Measurements from ENCODE around the gene IRAK1BP1. TPM values are rescaled to one million over a fixed set of nuclear protein-coding genes. Genes with fewer than 3 reads are reported as not detected.

IRAK1BP1 gene
- total RNA-seq, 1 experiment from 2014 or later, result 6.1 TPM

DNA sequence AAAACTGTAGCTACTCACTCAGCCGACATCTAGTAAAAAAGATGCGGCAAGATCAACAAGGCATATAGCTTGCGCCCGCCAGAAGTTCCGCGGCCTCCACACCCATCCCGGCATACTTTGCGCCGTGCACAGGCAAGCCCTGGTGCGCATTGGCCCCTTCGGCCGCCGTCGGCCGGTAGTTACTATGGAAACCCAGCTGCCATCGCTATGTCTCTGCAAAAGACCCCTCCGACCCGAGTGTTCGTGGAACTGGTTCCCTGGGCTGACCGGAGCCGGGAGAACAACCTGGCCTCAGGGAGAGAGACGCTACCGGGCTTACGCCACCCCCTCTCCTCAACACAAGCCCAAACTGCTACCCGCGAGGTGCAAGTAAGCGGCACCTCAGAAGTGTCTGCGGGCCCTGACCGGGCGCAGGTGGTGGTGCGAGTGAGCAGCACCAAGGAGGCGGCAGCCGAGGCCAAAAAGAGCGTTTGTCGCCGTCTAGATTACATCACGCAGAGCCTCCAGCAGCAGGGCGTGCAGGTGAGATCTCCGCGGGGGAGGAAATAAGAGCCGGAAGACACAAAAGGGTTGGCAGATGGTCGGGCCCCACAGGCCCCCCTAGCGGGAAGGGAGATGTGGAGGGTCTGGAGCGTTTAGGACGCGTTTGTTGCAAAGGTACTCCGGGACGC, at the start of gene IRAK1BP1 (continued):
- TF ChIP-seq ZMAT4 (CRISPR knock-in tag; IDR thresholded peaks at IDR 0.05) (no peak), JAZF1 (CRISPR knock-in tag; IDR thresholded peaks at IDR 0.05) (no peak), SP1 (CRISPR knock-in tag; conservative IDR thresholded peaks at IDR 0.05) (peak; percentile 55), MAX (CRISPR knock-in tag; IDR thresholded peaks at IDR 0.05) (peak; percentile 87), CBFB (CRISPR knock-in tag; IDR thresholded peaks at IDR 0.05; ENCODE audit: low read depth) (no peak), TEAD4 (CRISPR knock-in tag; IDR thresholded peaks at IDR 0.05) (no peak), NFATC4 (CRISPR knock-in tag; IDR thresholded peaks at IDR 0.05) (no peak), ATF1 (CRISPR knock-in tag; IDR thresholded peaks at IDR 0.05) (no peak)
- TF ChIP-seq, protein P1, sequence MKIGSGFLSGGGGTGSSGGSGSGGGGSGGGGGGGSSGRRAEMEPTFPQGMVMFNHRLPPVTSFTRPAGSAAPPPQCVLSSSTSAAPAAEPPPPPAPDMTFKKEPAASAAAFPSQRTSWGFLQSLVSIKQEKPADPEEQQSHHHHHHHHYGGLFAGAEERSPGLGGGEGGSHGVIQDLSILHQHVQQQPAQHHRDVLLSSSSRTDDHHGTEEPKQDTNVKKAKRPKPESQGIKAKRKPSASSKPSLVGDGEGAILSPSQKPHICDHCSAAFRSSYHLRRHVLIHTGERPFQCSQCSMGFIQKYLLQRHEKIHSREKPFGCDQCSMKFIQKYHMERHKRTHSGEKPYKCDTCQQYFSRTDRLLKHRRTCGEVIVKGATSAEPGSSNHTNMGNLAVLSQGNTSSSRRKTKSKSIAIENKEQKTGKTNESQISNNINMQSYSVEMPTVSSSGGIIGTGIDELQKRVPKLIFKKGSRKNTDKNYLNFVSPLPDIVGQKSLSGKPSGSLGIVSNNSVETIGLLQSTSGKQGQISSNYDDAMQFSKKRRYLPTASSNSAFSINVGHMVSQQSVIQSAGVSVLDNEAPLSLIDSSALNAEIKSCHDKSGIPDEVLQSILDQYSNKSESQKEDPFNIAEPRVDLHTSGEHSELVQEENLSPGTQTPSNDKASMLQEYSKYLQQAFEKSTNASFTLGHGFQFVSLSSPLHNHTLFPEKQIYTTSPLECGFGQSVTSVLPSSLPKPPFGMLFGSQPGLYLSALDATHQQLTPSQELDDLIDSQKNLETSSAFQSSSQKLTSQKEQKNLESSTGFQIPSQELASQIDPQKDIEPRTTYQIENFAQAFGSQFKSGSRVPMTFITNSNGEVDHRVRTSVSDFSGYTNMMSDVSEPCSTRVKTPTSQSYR (CRISPR knock-in tag; IDR thresholded peaks at IDR 0.05), result peak; percentile 40; the same call in 1 of the 2 replicates
- TF ChIP-seq, protein P2, sequence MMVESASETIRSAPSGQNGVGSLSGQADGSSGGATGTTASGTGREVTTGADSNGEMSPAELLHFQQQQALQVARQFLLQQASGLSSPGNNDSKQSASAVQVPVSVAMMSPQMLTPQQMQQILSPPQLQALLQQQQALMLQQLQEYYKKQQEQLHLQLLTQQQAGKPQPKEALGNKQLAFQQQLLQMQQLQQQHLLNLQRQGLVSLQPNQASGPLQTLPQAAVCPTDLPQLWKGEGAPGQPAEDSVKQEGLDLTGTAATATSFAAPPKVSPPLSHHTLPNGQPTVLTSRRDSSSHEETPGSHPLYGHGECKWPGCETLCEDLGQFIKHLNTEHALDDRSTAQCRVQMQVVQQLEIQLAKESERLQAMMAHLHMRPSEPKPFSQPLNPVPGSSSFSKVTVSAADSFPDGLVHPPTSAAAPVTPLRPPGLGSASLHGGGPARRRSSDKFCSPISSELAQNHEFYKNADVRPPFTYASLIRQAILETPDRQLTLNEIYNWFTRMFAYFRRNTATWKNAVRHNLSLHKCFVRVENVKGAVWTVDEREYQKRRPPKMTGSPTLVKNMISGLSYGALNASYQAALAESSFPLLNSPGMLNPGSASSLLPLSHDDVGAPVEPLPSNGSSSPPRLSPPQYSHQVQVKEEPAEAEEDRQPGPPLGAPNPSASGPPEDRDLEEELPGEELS (CRISPR knock-in tag; IDR thresholded peaks at IDR 0.05), result 0 out of 2 replicates have a peak, but pooled peaks have one; percentile 51
- TF ChIP-seq, protein P3, sequence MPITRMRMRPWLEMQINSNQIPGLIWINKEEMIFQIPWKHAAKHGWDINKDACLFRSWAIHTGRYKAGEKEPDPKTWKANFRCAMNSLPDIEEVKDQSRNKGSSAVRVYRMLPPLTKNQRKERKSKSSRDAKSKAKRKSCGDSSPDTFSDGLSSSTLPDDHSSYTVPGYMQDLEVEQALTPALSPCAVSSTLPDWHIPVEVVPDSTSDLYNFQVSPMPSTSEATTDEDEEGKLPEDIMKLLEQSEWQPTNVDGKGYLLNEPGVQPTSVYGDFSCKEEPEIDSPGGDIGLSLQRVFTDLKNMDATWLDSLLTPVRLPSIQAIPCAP (CRISPR knock-in tag; IDR thresholded peaks at IDR 0.05), result no peak

GRCh38 chr6:78824045-78824444, 43.3 kb upstream of the IRAK1BP1 start:
- H3K4me1 Mint-ChIP-seq, result no peaks in the 10 kb centered on the region
- TF ChIP-seq ZNF317 (CRISPR knock-in tag; IDR thresholded peaks at IDR 0.05; ENCODE audit: borderline replicate concordance, low read depth), result no peak
- TF ChIP-seq ZNF121 (CRISPR knock-in tag; IDR thresholded peaks at IDR 0.05), result no peak
- TF ChIP-seq, protein P4, sequence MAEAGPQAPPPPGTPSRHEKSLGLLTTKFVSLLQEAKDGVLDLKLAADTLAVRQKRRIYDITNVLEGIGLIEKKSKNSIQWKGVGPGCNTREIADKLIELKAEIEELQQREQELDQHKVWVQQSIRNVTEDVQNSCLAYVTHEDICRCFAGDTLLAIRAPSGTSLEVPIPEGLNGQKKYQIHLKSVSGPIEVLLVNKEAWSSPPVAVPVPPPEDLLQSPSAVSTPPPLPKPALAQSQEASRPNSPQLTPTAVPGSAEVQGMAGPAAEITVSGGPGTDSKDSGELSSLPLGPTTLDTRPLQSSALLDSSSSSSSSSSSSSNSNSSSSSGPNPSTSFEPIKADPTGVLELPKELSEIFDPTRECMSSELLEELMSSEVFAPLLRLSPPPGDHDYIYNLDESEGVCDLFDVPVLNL (CRISPR knock-in tag; IDR thresholded peaks at IDR 0.05; ENCODE audit: borderline replicate concordance, low read depth), result no peak
- no peak for TF ChIP-seq GTF2I (CRISPR knock-in tag; conservative IDR thresholded peaks at IDR 0.05)
- TF ChIP-seq GRHL2 (CRISPR knock-in tag; IDR thresholded peaks at IDR 0.05; ENCODE audit: insufficient replicate concordance, severe bottlenecking), result no peak
- TF ChIP-seq ZMAT4 (CRISPR knock-in tag; IDR thresholded peaks at IDR 0.05), result no peak
- no peak for TF ChIP-seq CBFB (CRISPR knock-in tag; IDR thresholded peaks at IDR 0.05; ENCODE audit: low read depth)
- TF ChIP-seq MAX (CRISPR knock-in tag; IDR thresholded peaks at IDR 0.05), result no peak
- TF ChIP-seq ZNF138 (CRISPR knock-in tag; conservative IDR thresholded peaks at IDR 0.05), result no peak
- TF ChIP-seq, protein P5, sequence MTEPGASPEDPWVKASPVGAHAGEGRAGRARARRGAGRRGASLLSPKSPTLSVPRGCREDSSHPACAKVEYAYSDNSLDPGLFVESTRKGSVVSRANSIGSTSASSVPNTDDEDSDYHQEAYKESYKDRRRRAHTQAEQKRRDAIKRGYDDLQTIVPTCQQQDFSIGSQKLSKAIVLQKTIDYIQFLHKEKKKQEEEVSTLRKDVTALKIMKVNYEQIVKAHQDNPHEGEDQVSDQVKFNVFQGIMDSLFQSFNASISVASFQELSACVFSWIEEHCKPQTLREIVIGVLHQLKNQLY (CRISPR knock-in tag; IDR thresholded peaks at IDR 0.05), result no peak
- TF ChIP-seq, protein P6, sequence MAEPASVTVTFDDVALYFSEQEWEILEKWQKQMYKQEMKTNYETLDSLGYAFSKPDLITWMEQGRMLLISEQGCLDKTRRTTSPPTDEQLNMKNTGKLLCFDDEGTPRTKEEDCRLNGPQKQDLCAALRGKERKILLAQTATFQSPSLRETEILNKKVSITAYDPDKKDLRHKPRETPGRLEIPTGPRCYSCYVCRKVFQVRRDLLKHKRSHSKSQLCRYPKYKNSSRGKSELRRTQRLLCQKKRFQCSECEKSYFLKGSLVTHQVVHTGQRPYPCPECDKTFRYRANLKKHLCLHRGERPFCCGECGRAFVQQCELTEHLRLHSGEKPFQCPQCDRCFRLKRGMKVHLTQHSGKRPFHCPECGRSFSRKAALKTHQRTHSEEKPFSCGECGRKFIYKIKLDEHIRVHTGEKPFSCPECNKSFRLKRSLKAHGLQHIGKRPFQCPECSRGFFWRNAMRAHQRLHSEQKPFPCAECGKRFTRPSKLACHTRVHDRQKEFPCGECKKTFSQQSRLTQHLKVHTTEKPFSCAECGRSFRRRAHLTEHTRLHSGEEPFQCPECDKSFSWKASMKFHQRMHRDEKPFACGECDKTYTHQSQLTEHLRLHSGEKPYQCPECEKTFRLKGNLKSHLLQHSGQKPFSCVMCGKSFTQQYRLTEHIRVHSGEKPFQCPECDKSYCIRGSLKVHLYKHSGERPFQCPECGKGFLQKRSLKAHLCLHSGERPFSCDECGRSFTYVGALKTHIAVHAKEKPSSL (CRISPR knock-in tag; conservative IDR thresholded peaks at IDR 0.05), result no peak
- TF ChIP-seq CTCF (IDR thresholded peaks at IDR 0.05), result no peak
- peaks cover 48% of the 10 kb centered on the region for H3K27me3 Mint-ChIP-seq (ENCODE audit: low read depth)
- no peak for ATAC-seq
- POLR2A ChIA-PET, result no interaction called here
- H3K4me3 Mint-ChIP-seq, result no peak overlapping the region
- H3K27ac Mint-ChIP-seq, result no peak overlapping the region
- 0 out of 2 replicates have a peak, but pooled peaks cover 2% of the 10 kb centered on the region for H3K36me3 Mint-ChIP-seq
- peaks cover 19% of the 10 kb centered on the region for H3K9me3 Mint-ChIP-seq
- CTCF ChIA-PET, result no interaction called here
- no peak for DNase-seq (ENCODE audit: low spot score)
